ENCODE measurements around the gene SMIM36.

The SMIM36 gene

DNA sequence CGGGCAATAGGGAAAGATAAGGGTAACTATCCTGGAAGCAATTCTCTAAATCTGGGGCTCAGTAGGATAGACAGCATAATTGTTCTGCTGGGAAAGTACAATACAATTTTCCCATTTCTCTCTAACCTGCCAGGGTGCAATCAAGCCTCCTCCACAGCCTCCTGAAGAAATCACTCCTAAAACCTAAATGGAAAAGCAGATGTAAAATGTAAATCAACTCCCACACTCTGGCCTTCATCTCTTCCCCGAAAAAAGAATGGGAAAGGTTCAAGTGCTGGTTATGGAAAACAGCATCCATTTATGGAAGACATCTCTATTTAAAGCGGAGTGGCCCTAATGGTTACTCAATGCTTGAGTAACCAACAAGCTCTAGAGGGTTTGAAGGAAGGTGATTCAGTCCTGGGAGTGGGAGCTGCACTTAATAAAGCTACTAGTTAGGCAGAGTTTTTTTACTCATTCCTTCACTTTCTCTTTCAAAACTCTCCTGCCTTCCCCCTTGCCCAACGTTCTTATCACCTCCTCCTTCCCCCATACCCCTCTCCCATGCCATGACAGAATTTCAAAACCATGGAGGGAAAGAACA lies 94.7 kb downstream of the SMIM36 start:
- TF ChIP-seq, protein P1, sequence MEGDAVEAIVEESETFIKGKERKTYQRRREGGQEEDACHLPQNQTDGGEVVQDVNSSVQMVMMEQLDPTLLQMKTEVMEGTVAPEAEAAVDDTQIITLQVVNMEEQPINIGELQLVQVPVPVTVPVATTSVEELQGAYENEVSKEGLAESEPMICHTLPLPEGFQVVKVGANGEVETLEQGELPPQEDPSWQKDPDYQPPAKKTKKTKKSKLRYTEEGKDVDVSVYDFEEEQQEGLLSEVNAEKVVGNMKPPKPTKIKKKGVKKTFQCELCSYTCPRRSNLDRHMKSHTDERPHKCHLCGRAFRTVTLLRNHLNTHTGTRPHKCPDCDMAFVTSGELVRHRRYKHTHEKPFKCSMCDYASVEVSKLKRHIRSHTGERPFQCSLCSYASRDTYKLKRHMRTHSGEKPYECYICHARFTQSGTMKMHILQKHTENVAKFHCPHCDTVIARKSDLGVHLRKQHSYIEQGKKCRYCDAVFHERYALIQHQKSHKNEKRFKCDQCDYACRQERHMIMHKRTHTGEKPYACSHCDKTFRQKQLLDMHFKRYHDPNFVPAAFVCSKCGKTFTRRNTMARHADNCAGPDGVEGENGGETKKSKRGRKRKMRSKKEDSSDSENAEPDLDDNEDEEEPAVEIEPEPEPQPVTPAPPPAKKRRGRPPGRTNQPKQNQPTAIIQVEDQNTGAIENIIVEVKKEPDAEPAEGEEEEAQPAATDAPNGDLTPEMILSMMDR (IDR thresholded peaks at IDR 0.05; ENCODE audit: low read depth, low read length), result no peak
- no peak overlapping the region for H3K4me3 ChIP-seq (ENCODE audit: low read depth, low read length)

DNA sequence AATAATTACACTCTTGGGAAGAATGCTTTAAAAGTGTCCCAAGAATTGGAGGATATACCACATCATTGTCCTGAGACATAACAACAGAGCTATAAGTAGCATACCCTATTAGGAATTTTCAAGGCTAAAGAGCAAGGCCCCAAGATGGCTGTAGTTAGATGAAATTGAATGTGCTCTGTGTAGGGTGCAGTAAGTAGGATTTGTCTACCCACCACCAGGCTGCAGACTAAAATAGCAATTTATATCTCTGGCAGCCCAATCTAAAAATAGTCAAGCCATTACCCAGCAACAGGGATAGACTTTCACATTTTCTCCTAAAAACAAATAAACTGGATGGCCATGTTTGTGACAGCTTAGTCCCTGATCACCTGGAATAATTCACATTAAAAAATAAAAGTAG lies 95.3 kb downstream of the SMIM36 start:
- TF ChIP-seq, protein P1 (IDR thresholded peaks at IDR 0.05; ENCODE audit: low read depth, low read length), result no peak
- H3K4me3 ChIP-seq (ENCODE audit: low read depth, low read length), result no peak overlapping the region

DNA sequence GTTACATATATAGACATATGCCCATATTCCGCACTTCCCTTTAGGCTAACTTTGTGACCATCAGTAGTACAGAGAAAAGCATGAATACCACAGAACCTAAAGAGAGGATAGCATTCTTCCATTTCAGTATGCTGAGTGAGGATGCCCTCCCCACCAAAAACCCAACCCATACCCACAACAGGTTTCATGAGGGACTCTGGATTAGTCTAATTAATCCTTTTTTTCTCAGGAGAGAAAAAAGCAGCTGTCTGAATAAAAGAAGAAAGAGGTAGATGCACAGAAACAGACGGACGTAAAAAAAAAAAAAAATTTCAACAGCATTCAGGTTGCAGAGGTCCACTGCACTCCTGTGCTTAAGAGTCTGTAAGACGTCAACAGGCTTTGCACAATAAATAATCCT lies 96.3 kb downstream of the SMIM36 start:
- TF ChIP-seq, protein P1 (IDR thresholded peaks at IDR 0.05; ENCODE audit: low read depth, low read length), result no peak

DNA sequence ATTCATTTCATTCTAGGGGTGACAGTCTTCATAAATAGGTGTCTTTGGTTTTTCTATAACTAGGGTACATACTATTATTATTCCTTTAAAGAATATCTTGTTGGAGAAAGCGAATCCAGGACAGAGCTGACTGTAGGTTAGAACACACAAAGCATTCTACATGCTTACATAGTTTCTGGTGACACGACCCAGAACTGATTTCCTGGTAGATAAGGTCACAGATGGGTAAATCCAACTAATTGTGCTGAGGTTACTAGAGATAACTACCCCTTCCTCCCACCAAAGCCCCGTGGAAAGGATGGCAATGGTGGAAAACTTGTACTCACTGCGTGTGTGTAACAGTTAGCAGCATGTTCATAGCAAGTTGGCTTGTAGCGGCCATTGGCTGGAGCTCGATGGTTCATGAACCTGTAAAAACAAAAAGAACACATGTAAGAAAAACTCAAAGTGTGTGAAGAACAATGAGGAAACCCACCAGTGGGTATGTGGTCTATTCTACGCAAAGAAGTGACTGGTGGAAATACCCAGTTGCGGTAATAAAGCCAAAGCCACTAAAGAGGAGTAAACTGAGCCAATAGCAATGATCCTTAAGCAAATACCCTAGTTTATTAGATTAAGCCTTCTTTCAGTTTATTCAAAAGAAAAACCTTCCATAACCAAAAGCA lies 97.3 kb downstream of the SMIM36 start:
- TF ChIP-seq, protein P1 (IDR thresholded peaks at IDR 0.05; ENCODE audit: low read depth, low read length), result no peak
- H3K4me3 ChIP-seq (ENCODE audit: low read depth, low read length), result no peak overlapping the region

More for the DNA sequence above, 96.3 kb downstream of the SMIM36 start:
- H3K4me3 ChIP-seq (ENCODE audit: low read depth, low read length), result no peak overlapping the region

DNA sequence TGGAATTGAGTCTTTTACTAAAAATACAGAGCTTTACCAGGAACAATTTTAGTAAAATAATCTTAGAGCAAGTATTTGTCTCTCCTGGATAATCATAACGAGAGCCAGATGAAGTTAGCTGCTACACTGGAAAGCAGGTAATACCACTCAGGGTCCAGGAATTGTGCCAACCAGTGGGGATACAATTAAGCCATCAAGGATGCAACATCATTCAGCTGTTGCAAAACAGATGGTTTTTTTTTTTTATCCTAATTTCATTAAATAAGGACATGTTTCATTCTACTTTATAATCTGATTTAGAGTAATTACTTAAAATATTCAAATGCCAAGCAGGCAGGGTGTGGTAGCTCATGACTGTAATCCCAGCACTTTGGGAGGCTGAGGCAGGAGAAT lies 99.8 kb downstream of the SMIM36 start:
- TF ChIP-seq, protein P1 (IDR thresholded peaks at IDR 0.05; ENCODE audit: low read depth, low read length), result no peak
- H3K4me3 ChIP-seq (ENCODE audit: low read depth, low read length), result no peak overlapping the region

DNA sequence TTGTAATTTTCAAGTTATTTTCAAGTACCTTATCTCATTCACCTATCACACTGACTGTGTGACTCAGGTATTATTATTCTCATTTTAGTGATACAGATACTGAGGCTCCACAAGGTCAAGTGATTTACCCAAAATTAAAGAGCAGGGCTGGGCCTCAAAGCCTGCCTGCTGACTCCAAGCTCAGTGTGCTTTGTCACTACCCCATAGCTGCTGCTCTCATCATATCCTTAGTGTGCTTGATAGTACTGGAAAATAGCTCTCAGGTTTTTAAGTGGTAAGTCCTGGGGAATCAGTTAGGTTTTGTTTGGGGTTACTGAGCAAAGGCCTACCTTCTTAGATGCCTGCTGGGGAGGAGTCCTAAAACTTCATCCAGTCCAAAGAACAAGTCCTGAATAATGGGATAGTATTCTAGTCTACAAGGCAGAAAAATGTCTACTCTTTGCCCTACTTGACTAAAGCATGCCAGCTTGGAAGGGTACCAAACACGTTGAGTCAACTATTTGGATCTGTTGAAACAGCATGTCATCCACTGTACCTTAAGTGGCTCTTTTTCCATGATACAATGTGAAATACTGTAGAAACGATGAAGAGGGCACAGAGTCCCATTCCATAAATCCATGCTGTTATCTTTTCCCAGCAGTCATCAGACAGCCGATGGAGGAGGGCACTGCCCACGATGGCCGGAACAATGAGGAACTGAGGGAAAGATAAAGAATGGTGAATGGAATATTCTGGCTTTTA lies 100.4 kb downstream of the SMIM36 start:
- no peak overlapping the region for H3K4me3 ChIP-seq (ENCODE audit: low read depth, low read length)
- TF ChIP-seq, protein P1 (IDR thresholded peaks at IDR 0.05; ENCODE audit: low read depth, low read length), result no peak
